CD4-positive, alpha-beta T cell (primary cell): ENCODE results near the gene CNR2. TPM values are rescaled to one million over a fixed set of nuclear protein-coding genes. Genes with fewer than 3 reads are reported as not detected.

Source experiments
- ATAC-seq: fragments of 200-7000 bp; cut with Tn5 transposase; one replicate; pipeline ENCODE4 v1.10.0; 2022; ENCODE audit warnings: mild to moderate bottlenecking; ENCODE audit not compliant: poor library complexity
- CTCF ChIA-PET: fragments of 350-600 bp; sonication (Branson Sonifier 250); formaldehyde crosslinking; loops from one replicate; lab custom pipeline; 2021; ENCODE audit warnings: antibody characterized with exemption, inconsistent platforms; lab: Charles Lee
- POLR2A ChIA-PET: fragments of 350-600 bp; sonication (Branson Sonifier 250); formaldehyde crosslinking; loops from one replicate; lab custom pipeline; 2021; ENCODE audit warnings: antibody characterized with exemption, inconsistent platforms; lab: Charles Lee
- DNase-seq, 14 experiments: peaks; one replicate each; pipeline ENCODE4 v3.0.0-alpha.2; 2013 to 2020; ENCODE audit warnings: mixed read lengths in 2 of 14
- H3K27ac ChIP-seq, 2 donors: one replicate each; pipeline versions ENCODE4 v1.5.1 to v1.7.0; 2013; ENCODE audit warnings: low read length in 2 of 2, low read depth in 1 of 2, mild to moderate bottlenecking in 1 of 2
- H3K27me3 ChIP-seq, 2 experiments: 1 replicate in 1 of 2; 2 replicates in 1 of 2; pipeline versions ENCODE4 v1.6.1 to v1.7.0; 2013; ENCODE audit warnings: low read length in 2 of 2, control low read depth in 1 of 2, mild to moderate bottlenecking in 1 of 2, moderate library complexity in 1 of 2; ENCODE audit not compliant: insufficient read depth in 2 of 2, control insufficient read depth in 1 of 2
- H3K36me3 ChIP-seq: one replicate; pipeline ENCODE4 v1.6.1; 2013; ENCODE audit warnings: low read length, control low read depth; ENCODE audit not compliant: insufficient read depth
- H3K4me1 ChIP-seq: one replicate; pipeline ENCODE4 v1.6.1; 2013; ENCODE audit warnings: low read length, control low read depth; ENCODE audit not compliant: insufficient read depth
- H3K4me3 ChIP-seq: one replicate; pipeline ENCODE4 v1.5.1; 2013; ENCODE audit warnings: mild to moderate bottlenecking, low read length, moderate library complexity
- H3K9me3 ChIP-seq, 2 experiments: 1 replicate in 1 of 2; 2 replicates in 1 of 2; pipeline versions ENCODE4 v1.6.1 to v1.7.0; 2013; ENCODE audit warnings: low read length in 2 of 2, mild to moderate bottlenecking in 2 of 2, control low read depth in 1 of 2, moderate library complexity in 1 of 2; ENCODE audit not compliant: control insufficient read depth in 1 of 2, insufficient read depth in 1 of 2
- H3K27ac Mint-ChIP-seq: one replicate; pipeline ENCODE4 v1.8.0; 2020; ENCODE audit warnings: mixed read lengths
- H3K27me3 Mint-ChIP-seq: one replicate; pipeline ENCODE4 v1.8.0; 2021; ENCODE audit warnings: mixed read lengths
- H3K36me3 Mint-ChIP-seq: one replicate; pipeline ENCODE4 v1.8.0; 2021; ENCODE audit warnings: low read depth, mixed read lengths
- H3K4me1 Mint-ChIP-seq: one replicate; pipeline ENCODE4 v1.8.0; 2021; ENCODE audit warnings: low read depth, mixed read lengths
- H3K4me3 Mint-ChIP-seq: one replicate; pipeline ENCODE4 v1.8.0; 2020; ENCODE audit warnings: mild to moderate bottlenecking, mixed read lengths
- H3K9me3 Mint-ChIP-seq: one replicate; pipeline ENCODE4 v1.8.0; 2020; ENCODE audit warnings: mixed read lengths
- CTCF ChIP-seq: fragments of 200-600 bp; IDR thresholded peaks from one replicate; pipeline ENCODE4 v1.8.0; 2022; ENCODE audit warnings: antibody characterized with exemption, mild to moderate bottlenecking
- intact Hi-C, 2 experiments: fragments of 100-400 bp; cut with DNase I in 1 of 2; cut with micrococcal nuclease in 1 of 2; formaldehyde crosslinking; loops; one replicate each; pipeline versions ENCODE4 v1.15.1 to v1.9.0; 2023 to 2025; cut with DNase I, micrococcal nuclease
- total RNA-seq, 174 experiments: library from RNA in 2 of 174; stranded (reverse) in 2 of 174; gene quantifications; one replicate each; pipeline ENCODE4 v1.2.3 and lab custom pipeline; 2021 to 2026

CNR2 gene
- total RNA-seq, 2 experiments from 2014 or later, result 0.05 TPM; not detected in 1

- intact Hi-C loops, result no loop called here
- POLR2A ChIA-PET, result no interaction called here
- no peaks in the 10 kb centered on the region for H3K4me1 Mint-ChIP-seq
- ATAC-seq (no peak), DNase-seq (no peak)
- H3K27me3 Mint-ChIP-seq, result peaks cover 4% of the 10 kb centered on the region
- H3K36me3 ChIP-seq, result no peaks in the 10 kb centered on the region
- no peaks in the 10 kb centered on the region for H3K9me3 ChIP-seq
- H3K9me3 Mint-ChIP-seq, result no peaks in the 10 kb centered on the region
- no peaks in the 10 kb centered on the region for H3K36me3 Mint-ChIP-seq
- no peak overlapping the region for H3K4me3 Mint-ChIP-seq
- H3K27me3 ChIP-seq, result no peaks in the 10 kb centered on the region
- no peak overlapping the region for H3K4me3 ChIP-seq
- H3K4me1 ChIP-seq, result no peaks in the 10 kb centered on the region
- CTCF ChIA-PET, result no interaction called here
- no peak for TF ChIP-seq CTCF
- H3K27ac ChIP-seq, result no peak overlapping the region
- no peak overlapping the region for H3K27ac Mint-ChIP-seq
These were observed 12.1 kb upstream of the CNR2 start for GRCh38 chr1:23925279-23925678.

- no peaks in the 10 kb centered on the region for H3K9me3 Mint-ChIP-seq
- CTCF ChIA-PET, result no interaction called here
These were observed 11.4 kb upstream of the CNR2 start for GRCh38 chr1:23924601-23925000.

GRCh38 chr1:23923592-23924499 lies 10.7 kb upstream of the CNR2 start:
- Histone ChIP-seq H3K4me3 (no peak overlapping the region), H3K27me3 (no peaks in the 10 kb centered on the region), H3K36me3 (no peaks in the 10 kb centered on the region), H3K9me3 (no peaks in the 10 kb centered on the region), H3K4me1 (no peaks in the 10 kb centered on the region), H3K27ac (no peak overlapping the region)
- POLR2A ChIA-PET, result no interaction called here
- intact Hi-C loops, result no loop called here
- H3K36me3 Mint-ChIP-seq, result no peaks in the 10 kb centered on the region
- no peaks in the 10 kb centered on the region for H3K9me3 Mint-ChIP-seq
- CTCF ChIA-PET, result no interaction called here
- no peak for TF ChIP-seq CTCF
- peaks cover 1% of the 10 kb centered on the region for H3K27me3 Mint-ChIP-seq
- H3K4me3 Mint-ChIP-seq, result no peak overlapping the region
- DNase-seq (no peak), ATAC-seq (no peak)
- no peak overlapping the region for H3K27ac Mint-ChIP-seq
- H3K4me1 Mint-ChIP-seq, result no peaks in the 10 kb centered on the region

More at GRCh38 chr1:23924601-23925000, 11.4 kb upstream of the CNR2 start:
- no peak for ATAC-seq
- Histone ChIP-seq H3K27ac (no peak overlapping the region), H3K36me3 (no peaks in the 10 kb centered on the region), H3K9me3 (no peaks in the 10 kb centered on the region), H3K27me3 (no peaks in the 10 kb centered on the region), H3K4me3 (no peak overlapping the region), H3K4me1 (no peaks in the 10 kb centered on the region)
- POLR2A ChIA-PET, result no interaction called here
- Mint-ChIP-seq H3K36me3 (no peaks in the 10 kb centered on the region), H3K4me1 (no peaks in the 10 kb centered on the region), H3K27ac (no peak overlapping the region), H3K4me3 (no peak overlapping the region), H3K27me3 (peaks cover 4% of the 10 kb centered on the region)
- TF ChIP-seq CTCF, result no peak
- intact Hi-C loops, result no loop called here
- DNase-seq, result no peak
